ENCODE measurements around the gene FZD7.

The FZD7 gene

GRCh38 chr2:202033317-202034248, at the start of gene FZD7:
TSS of gene FZD7 (plus strand) at chr2:202033855. CDS start at chr2:202034648, 793 bp downstream.
- peak; percentile 92 for DNase-seq

GRCh38 chr2:201984333-201984732, 49.3 kb upstream of the FZD7 start:
- no peak for DNase-seq

GRCh38 chr2:201984800-201985525, 48.7 kb upstream of the FZD7 start:
- DNase-seq, result peak; percentile 85

GRCh38 chr2:201985728-201986462, 47.8 kb upstream of the FZD7 start:
- DNase-seq, result no peak

- no peak for DNase-seq
Measured at GRCh38 chr2:201986463-201986735, 47.3 kb upstream of the FZD7 start.

GRCh38 chr2:201987426-201987825, 46.2 kb upstream of the FZD7 start:
- no peak for DNase-seq

- DNase-seq, result no peak
Measured at GRCh38 chr2:201990069-201990468, 43.6 kb upstream of the FZD7 start.

GRCh38 chr2:201992960-201993359, 40.7 kb upstream of the FZD7 start:
- no peak for DNase-seq

- no peak for DNase-seq
Measured at GRCh38 chr2:201994973-201995638, 38.5 kb upstream of the FZD7 start.

- no peak for DNase-seq
Measured at GRCh38 chr2:201996006-201996405, 37.6 kb upstream of the FZD7 start.

- DNase-seq, result peak; percentile 42
Measured at GRCh38 chr2:201996679-201997314, 36.9 kb upstream of the FZD7 start.

- no peak for DNase-seq
Measured at GRCh38 chr2:201999279-201999678, 34.4 kb upstream of the FZD7 start.

- no peak for DNase-seq
Measured at GRCh38 chr2:202001826-202002225, 31.8 kb upstream of the FZD7 start.

GRCh38 chr2:202002381-202002780, 31.3 kb upstream of the FZD7 start:
- DNase-seq, result no peak

- no peak for DNase-seq
Measured at GRCh38 chr2:202005272-202005887, 28.3 kb upstream of the FZD7 start.

GRCh38 chr2:202006301-202006700, 27.4 kb upstream of the FZD7 start:
- DNase-seq, result no peak

- DNase-seq, result peak; percentile 17
Measured at GRCh38 chr2:202007015-202007982, 26.4 kb upstream of the FZD7 start.

- no peak for DNase-seq
Measured at GRCh38 chr2:202007983-202008354, 25.7 kb upstream of the FZD7 start.

- DNase-seq, result peak; percentile 13
Measured at GRCh38 chr2:202009019-202009481, 24.6 kb upstream of the FZD7 start.

GRCh38 chr2:202009581-202009980, 24.1 kb upstream of the FZD7 start:
- DNase-seq, result no peak

- DNase-seq, result no peak
Measured at GRCh38 chr2:202014318-202014717, 19.3 kb upstream of the FZD7 start.
